Cerebellar nuclear complex (tissue), 1 donor: ENCODE measurements around the gene CCDC47.

Experiments used
- DNase-seq, 2 experiments: peaks; one replicate each; lab custom pipeline; 2025; lab: John Stamatoyannopoulos, UW

The CCDC47 gene

GRCh38 chr17:63698381-63698885 is 75.0 kb downstream of the CCDC47 start:
- no peak for DNase-seq

DNA sequence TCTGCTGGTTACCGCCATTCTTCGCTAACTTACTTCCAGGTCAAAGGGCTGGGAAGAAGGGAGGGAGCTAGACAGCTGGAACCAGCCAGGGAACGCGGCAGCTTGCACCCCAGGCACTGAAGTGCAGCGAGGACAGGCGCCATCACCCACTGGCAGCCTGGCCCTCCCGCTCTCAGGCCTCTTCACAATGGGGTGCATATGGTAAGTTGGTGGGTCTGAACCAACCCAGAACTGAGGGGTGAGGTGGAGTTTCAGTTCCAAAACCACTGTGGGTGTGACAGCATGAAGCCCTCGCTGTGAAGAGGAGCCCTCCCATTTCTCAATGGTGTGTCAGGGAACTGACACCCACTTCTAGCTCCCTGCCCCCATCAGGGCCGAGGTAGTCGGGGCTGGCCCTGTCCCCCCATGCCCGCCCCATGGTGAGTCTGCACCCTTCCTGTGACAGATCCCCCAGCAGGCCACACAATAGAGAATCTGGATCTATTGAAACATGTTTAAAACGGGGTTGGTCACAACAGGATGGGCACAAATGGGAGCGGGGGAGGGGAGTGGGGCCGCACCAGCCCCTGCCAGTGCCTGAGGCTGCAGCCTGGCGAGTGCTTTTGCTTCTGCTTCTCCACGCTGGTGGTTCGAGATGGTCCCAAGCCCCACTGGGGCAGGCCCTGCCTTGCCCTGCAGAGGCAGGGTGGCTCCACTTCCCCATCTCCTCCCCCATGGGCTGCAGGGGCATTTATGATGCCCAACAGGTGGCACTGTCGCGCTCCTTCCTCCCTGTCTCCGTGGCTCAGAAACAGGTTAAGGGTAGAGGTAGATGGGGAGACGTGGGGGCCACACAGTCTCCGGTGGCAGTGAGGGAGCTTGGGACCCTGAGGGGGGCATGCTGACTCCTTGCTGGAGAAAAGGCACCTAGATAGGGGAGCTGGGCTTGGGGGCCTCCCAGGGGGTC is 75.8 kb downstream of the CCDC47 start:
- no peak for DNase-seq

DNA sequence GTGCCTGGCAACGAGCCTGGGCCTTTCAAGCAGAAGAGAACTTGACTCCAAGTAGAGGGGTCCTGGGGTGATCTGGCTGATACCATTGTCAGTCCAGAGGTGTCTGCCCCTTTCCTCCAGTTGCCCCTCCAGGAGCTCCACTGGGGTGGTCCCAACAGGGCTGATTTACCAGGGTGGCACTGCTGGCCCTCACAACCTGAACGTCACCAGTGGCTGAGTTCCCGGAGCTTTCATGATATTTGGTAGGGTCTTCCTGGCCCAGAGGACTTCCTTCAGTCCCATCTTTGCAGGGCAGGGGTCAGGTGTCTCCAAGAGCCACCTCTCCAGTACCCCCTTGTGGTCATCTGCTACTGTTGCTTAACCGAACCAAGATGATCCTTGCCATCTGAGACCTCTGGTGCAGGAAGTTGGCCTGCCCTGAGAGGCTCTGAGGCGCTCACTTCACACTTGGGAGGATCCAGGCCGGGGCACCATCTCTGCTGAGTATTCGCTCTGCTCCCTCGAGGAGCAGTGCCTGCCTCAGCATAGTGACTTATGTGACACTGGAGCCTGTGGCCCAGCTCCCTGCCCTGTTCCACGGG is 76.9 kb downstream of the CCDC47 start:
- no peak for DNase-seq

DNA sequence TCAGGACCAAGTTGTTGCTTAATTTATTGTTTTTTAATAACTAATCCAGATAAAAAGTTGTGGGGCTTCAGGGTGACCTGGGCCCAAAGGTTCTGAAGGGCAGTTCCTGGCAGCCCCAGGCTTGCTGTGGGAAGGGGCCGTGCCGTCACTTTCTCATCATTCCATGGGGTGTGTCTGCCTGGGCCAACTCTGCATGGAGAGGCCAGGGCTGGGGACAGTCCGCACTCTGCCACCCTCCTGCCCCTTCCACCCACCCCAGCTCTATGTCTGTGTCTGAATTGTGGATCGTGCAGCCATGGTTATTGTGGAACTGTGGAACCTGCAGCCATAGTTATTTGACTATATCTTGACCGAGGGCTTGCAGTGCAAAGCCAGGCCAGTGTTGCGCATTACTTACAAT is 77.5 kb downstream of the CCDC47 start:
- DNase-seq: no peak
